HepG2 (cell line): Measurements from ENCODE around the gene CAMK2D. TPM values are rescaled to one million over a fixed set of nuclear protein-coding genes. Genes with fewer than 3 reads are reported as not detected.
A peak's percentile ranks its signal among the peaks of the same experiment; 100 is the strongest.

Experiments
- ATAC-seq: fragments of 200-7000 bp; cut with Tn5 transposase; 3 replicates; pipeline ENCODE4 v1.9.1; 2020; ENCODE audit warnings: mild to moderate bottlenecking, moderate library complexity
- BruUV-seq: library from RNA; stranded (reverse); fragments of 400-500 nt; replicated peaks from 2 replicates; lab custom pipeline; 2021; lab: Mats Ljungman, UMichigan
- CTCF ChIA-PET: fragments of 300-600 bp; formaldehyde crosslinking; extraction: SDS; loops from one replicate; lab custom pipeline; 2021; ENCODE audit warnings: low total read pairs, inconsistent platforms, low intra/inter-chr PET ratio; lab: Yijun Ruan, JAX
- POLR2A ChIA-PET: fragments of 350-600 bp; sonication (Branson Sonifier 250); formaldehyde crosslinking; loops from one replicate; lab custom pipeline; 2020; ENCODE audit warnings: antibody characterized with exemption, inconsistent platforms; lab: Yijun Ruan, JAX
- DNase-seq: peaks from one replicate; pipeline ENCODE4 v3.0.0-alpha.2; 2015; ENCODE audit warnings: low spot score
- FAIRE-seq: peaks from 3 replicates; lab custom pipeline; 2011; peaks lifted over from hg19 to GRCh38; lab: Jason Lieb, UNC
- H2AFZ ChIP-seq: one replicate; pipeline ENCODE4 v1.6.1; 2011; ENCODE audit warnings: low read length, inconsistent platforms
- H3K27ac ChIP-seq: fragments of 300-600 bp; 3 replicates; pipeline ENCODE4 v1.8.0; 2011; ENCODE audit warnings: mixed run types, mild to moderate bottlenecking, mixed read lengths, low read length, inconsistent platforms; ENCODE audit not compliant: insufficient read depth; ENCODE audit errors: extremely low read length
- H3K27me3 ChIP-seq, 2 experiments: fragments of 200-600 bp in 1 of 2; 2 replicates in 1 of 2; 3 replicates in 1 of 2; pipeline versions ENCODE4 v1.6.0 to v1.8.0; 2011; ENCODE audit warnings: low read length in 2 of 2, mild to moderate bottlenecking in 2 of 2, moderate library complexity in 2 of 2, inconsistent platforms in 1 of 2; ENCODE audit not compliant: insufficient read depth in 2 of 2, control insufficient read depth in 1 of 2
- H3K36me3 ChIP-seq, 2 experiments: fragments of 200-600 bp in 1 of 2; replicated peaks in 1 of 2; 2 replicates in 1 of 2; 3 replicates in 1 of 2; pipeline versions ENCODE4 v1.5.1 to v1.8.0; 2011; ENCODE audit warnings: low read length in 2 of 2, inconsistent platforms in 1 of 2; ENCODE audit not compliant: insufficient read depth in 2 of 2, control insufficient read depth in 1 of 2
- H3K4me1 ChIP-seq: 2 replicates; pipeline ENCODE4 v1.5.1; 2012; ENCODE audit warnings: low read length, inconsistent platforms; ENCODE audit not compliant: insufficient read depth
- H3K4me2 ChIP-seq: 2 replicates; pipeline ENCODE4 v1.6.0; 2011; ENCODE audit warnings: low read depth, low read length, inconsistent platforms
- H3K4me3 ChIP-seq, 3 experiments: fragments of 200-600 bp in 1 of 3; sonication (generic), shearing (Covaris generic) in 1 of 3; replicated peaks in 1 of 3; 2 replicates each; pipeline ENCODE4 v1.5.1; 2011 to 2016; ENCODE audit warnings: low read length in 3 of 3, inconsistent platforms in 2 of 3, low read depth in 2 of 3, mild to moderate bottlenecking in 2 of 3, control low read depth in 1 of 3, mixed read lengths in 1 of 3; ENCODE audit not compliant: insufficient read depth in 1 of 3
- H3K79me2 ChIP-seq: one replicate; pipeline ENCODE4 v1.6.1; 2011; ENCODE audit warnings: low read length, inconsistent platforms; ENCODE audit not compliant: insufficient read depth
- H3K9ac ChIP-seq: 2 replicates; pipeline ENCODE4 v1.6.0; 2011; ENCODE audit warnings: mild to moderate bottlenecking, low read depth, low read length, inconsistent platforms; ENCODE audit not compliant: insufficient read depth
- H3K9me3 ChIP-seq: 2 replicates; pipeline ENCODE4 v1.5.1; 2012; ENCODE audit warnings: mild to moderate bottlenecking, low read length
- H4K20me1 ChIP-seq: 2 replicates; pipeline ENCODE4 v1.6.0; 2011; ENCODE audit warnings: inconsistent platforms, mild to moderate bottlenecking, low read length, moderate library complexity; ENCODE audit not compliant: insufficient read depth
- FOSL2 ChIP-seq: sonication (generic); formaldehyde crosslinking; IDR thresholded peaks from 2 replicates; pipeline ENCODE4 v1.4.0; 2020; ENCODE audit warnings: missing genetic modification reagents
- MAFK ChIP-seq, 2 experiments: IDR thresholded peaks in 1 of 2; conservative IDR thresholded peaks in 1 of 2; 2 replicates each; pipeline ENCODE4 v1.6.1; 2011; ENCODE audit warnings: improper control_type of control experiment in 2 of 2, low read length in 2 of 2
- NR2F6 ChIP-seq, 2 experiments: IDR thresholded peaks; 2 replicates each; pipeline ENCODE4 v1.6.1; 2016; ENCODE audit warnings: antibody characterized with exemption in 1 of 2, mild to moderate bottlenecking in 1 of 2
- TCF7 ChIP-seq: sonication (generic); IDR thresholded peaks from 2 replicates; pipeline ENCODE4 v1.6.1; 2016; ENCODE audit warnings: antibody characterized with exemption, low read depth
- ZNF350 ChIP-seq: sonication (generic); formaldehyde crosslinking; IDR thresholded peaks from 2 replicates; pipeline ENCODE4 v1.4.0; 2020; ENCODE audit warnings: mild to moderate bottlenecking, low read depth, missing genetic modification reagents, borderline replicate concordance
- WGBS: methylation state at CpG from one replicate; pipeline ENCODE4 v1.1.6; 2017; ENCODE audit warnings: low lambda C conversion rate; 5-methylcytosine and 5-hydroxymethylcytosine counted together
- in situ Hi-C: cut with HindIII; loops from 2 replicates; pipeline ENCODE4 v1.10.0; 2017; ENCODE audit warnings: low pct_unique_long_range_greater_than_20kb; ENCODE audit not compliant: extremely low pct_ligation_motif_present
- intact Hi-C: fragments of 100-400 bp; cut with micrococcal nuclease; formaldehyde crosslinking; loops from one replicate; pipeline ENCODE4 v1.10.0; 2022; ENCODE audit not compliant: unreplicated experiment
- polyA plus RNA-seq, 8 experiments: library from polyadenylated mRNA; depleted of rRNA in 3 of 8; stranded (reverse) in 7 of 8; unstranded in 1 of 8; fragments of >200 nt; fragmentation: Illumina TruSeq in 4 of 8; extraction: Trizol in 4 of 8; gene quantifications; 2 replicates each; pipeline versions ENCODE4 v1.2.1 to v1.2.3, GENCODE V29; 2011 to 2016; ENCODE audit warnings: low read depth in 4 of 8, missing spikeins in 1 of 8, mixed read lengths in 1 of 8; ENCODE audit not compliant: insufficient read depth in 1 of 8
- total RNA-seq, 5 experiments: library from RNA; depleted of rRNA; stranded (reverse); fragments of >200 nt; fragmentation: Illumina TruSeq; extraction: Trizol; gene quantifications; 2 replicates each; pipeline ENCODE4 v1.2.3, GENCODE V29; 2016; ENCODE audit warnings: low read depth in 1 of 5
- TF ChIP-seq, protein P1 (sequence below): sonication (generic); IDR thresholded peaks from 2 replicates; pipeline ENCODE4 v1.6.1; 2016; ENCODE audit warnings: low read depth, borderline replicate concordance

CAMK2D gene
- total and polyA plus RNA-seq, 2 of the 13 experiments (the other 11 are each of a cell fraction or from before 2014, with no cell fraction given), result 18.0 to 65.4 TPM

DNA sequence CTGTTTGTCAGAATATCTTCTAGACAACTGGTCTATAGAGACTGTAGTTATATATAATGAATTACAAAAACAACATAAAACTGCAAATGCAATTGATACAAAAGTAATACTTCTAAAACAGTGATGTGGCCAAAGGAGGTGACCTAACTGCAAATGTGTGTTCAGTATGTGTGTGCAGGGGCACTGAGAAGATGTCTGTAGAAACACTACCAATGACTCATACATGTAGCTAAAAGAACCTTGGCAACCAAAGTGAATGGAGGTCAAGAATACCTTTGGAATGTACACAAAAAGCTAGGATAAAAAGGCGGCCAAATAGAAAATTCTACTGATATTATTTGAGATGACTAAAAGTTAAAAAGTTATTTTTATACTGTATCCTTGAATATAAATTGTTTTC lies 261.8 kb downstream of the CAMK2D start:
- Histone ChIP-seq H3K9me3 (no peaks in the 10 kb centered on the region), H3K27me3 (no peaks in the 10 kb centered on the region), H3K27ac (no peak overlapping the region), H3K79me2 (no peaks in the 10 kb centered on the region), H3K36me3 (peaks cover 1 to 13% of the 10 kb centered on the region in 2 experiments; a peak in 2 of 5 replicates), H3K9ac (no peak overlapping the region), H2AFZ (no peak overlapping the region), H3K4me1 (peaks cover 10% of the 10 kb centered on the region), H3K4me3 (no peak overlapping the region), H4K20me1 (no peaks in the 10 kb centered on the region), H3K4me2 (no peak overlapping the region)
- CTCF ChIA-PET, result no interaction called here
- POLR2A ChIA-PET, result no interaction called here
- intact Hi-C loops, result no loop called here
- TF ChIP-seq NR2F6 (IDR thresholded peaks at IDR 0.05) (no peak), NR2F6 (CRISPR knock-in tag; IDR thresholded peaks at IDR 0.05) (no peak), FOSL2 (CRISPR knock-in tag) (peak; percentile 39)
- no TSS peak for BruUV-seq
- ATAC-seq, result no peak
- in situ Hi-C loops, result no loop called here
- no peak for FAIRE-seq
- WGBS, result 90% methylated on average over 1 of the region's 1 CpG
- DNase-seq, result peak; percentile 35

GRCh38 chr4:113499166-113499565 lies 262.4 kb downstream of the CAMK2D start:
- Histone ChIP-seq H3K4me2 (no peak overlapping the region), H3K4me3 (no peak overlapping the region), H4K20me1 (no peaks in the 10 kb centered on the region), H2AFZ (no peak overlapping the region), H3K36me3 (peaks cover 1 to 13% of the 10 kb centered on the region in 2 experiments; a peak in 2 of 5 replicates), H3K27ac (no peak overlapping the region), H3K27me3 (no peaks in the 10 kb centered on the region), H3K9ac (no peak overlapping the region), H3K79me2 (no peaks in the 10 kb centered on the region), H3K9me3 (no peaks in the 10 kb centered on the region), H3K4me1 (peaks cover 10% of the 10 kb centered on the region)
- in situ Hi-C loops (no loop called here), intact Hi-C loops (no loop called here)
- DNase-seq (peak; percentile 20), FAIRE-seq (no peak), ATAC-seq (no peak)
- 100% methylated on average over 1 of the region's 1 CpG for WGBS
- ChIA-PET CTCF (no interaction called here), POLR2A (interaction anchor here (0.6 kb wide), 1 partner anchor 105 kb away, joined by 3 read pairs; no protein-coding TSS in a partner anchor)
- TF ChIP-seq MAFK (conservative IDR thresholded peaks at IDR 0.05 in 1 of 2, IDR thresholded peaks at IDR 0.05 in 1 of 2; ENCODE audit: low read length in 2 of 2) (no peak), ZNF350 (CRISPR knock-in tag) (no peak), TCF7 (no peak)
- TF ChIP-seq, protein P1, sequence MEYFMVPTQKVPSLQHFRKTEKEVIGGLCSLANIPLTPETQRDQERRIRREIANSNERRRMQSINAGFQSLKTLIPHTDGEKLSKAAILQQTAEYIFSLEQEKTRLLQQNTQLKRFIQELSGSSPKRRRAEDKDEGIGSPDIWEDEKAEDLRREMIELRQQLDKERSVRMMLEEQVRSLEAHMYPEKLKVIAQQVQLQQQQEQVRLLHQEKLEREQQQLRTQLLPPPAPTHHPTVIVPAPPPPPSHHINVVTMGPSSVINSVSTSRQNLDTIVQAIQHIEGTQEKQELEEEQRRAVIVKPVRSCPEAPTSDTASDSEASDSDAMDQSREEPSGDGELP, result peak; percentile 87
- BruUV-seq, result no TSS peak
